Stomach (tissue), 9 donors: ENCODE measurements around the gene CAPN5. TPM values are rescaled to one million over a fixed set of nuclear protein-coding genes. Genes with fewer than 3 reads are reported as not detected.

Source experiments
- DNase-seq, 2 donors: peaks; one replicate each; pipeline versions ENCODE4 v3.0.0 to v3.0.0-alpha.2; 2013 to 2019
- H3K27ac ChIP-seq, 5 donors: fragments of 200-600 bp in 4 of 5; sonication (generic) in 4 of 5; one replicate each; pipeline ENCODE4 v1.5.1; 2013 to 2019; ENCODE audit warnings: mild to moderate bottlenecking in 1 of 5, moderate library complexity in 1 of 5
- H3K27me3 ChIP-seq, 3 donors: fragments of 200-600 bp; sonication (generic); one replicate each; pipeline ENCODE4 v1.5.1; 2017 to 2019; ENCODE audit warnings: mixed run types in 1 of 3
- H3K36me3 ChIP-seq, 4 donors: fragments of 200-600 bp; sonication (generic); 1 replicate in 3 of 4; 2 replicates in 1 of 4; pipeline ENCODE4 v1.5.1; 2016 to 2019
- H3K4me1 ChIP-seq, 4 donors: fragments of 200-600 bp; sonication (generic); one replicate each; pipeline ENCODE4 v1.5.1; 2016 to 2019
- H3K4me3 ChIP-seq, 4 donors: fragments of 200-600 bp; sonication (generic) in 3 of 4; one replicate each; pipeline ENCODE4 v1.5.1; 2016 to 2019; ENCODE audit warnings: mild to moderate bottlenecking in 1 of 4
- H3K9me3 ChIP-seq, 4 donors: fragments of 200-600 bp; sonication (generic); one replicate each; pipeline ENCODE4 v1.5.1; 2016 to 2019
- EP300 ChIP-seq: sonication (generic); formaldehyde crosslinking; IDR thresholded peaks from one replicate; pipeline ENCODE4 v1.6.1; 2017; ENCODE audit warnings: antibody characterized with exemption
- POLR2A ChIP-seq, 4 donors: fragments of 450-650 bp; IDR thresholded peaks; one replicate each; pipeline ENCODE4 v1.6.1; 2016; ENCODE audit warnings: antibody characterized with exemption in 4 of 4, control low read depth in 2 of 4, mild to moderate bottlenecking in 1 of 4, moderate library complexity in 1 of 4
- POLR2AphosphoS5 ChIP-seq, 3 donors: sonication (generic); formaldehyde crosslinking; IDR thresholded peaks; one replicate each; pipeline ENCODE4 v1.6.1; 2016; ENCODE audit warnings: antibody characterized with exemption in 3 of 3
- WGBS, 5 donors: extraction: QIAGEN DNeasy Blood & Tissue Kit in 3 of 5; methylation state at CpG; one replicate each; pipeline versions ENCODE4 v1.1.5 to v1.1.7; 2013 to 2018; 5-methylcytosine and 5-hydroxymethylcytosine counted together
- intact Hi-C: fragments of 100-400 bp; cut with DNase I; formaldehyde crosslinking; loops from one replicate; pipeline ENCODE4 v1.15.1; 2023; ENCODE audit warnings: low total_unique reads
- polyA plus RNA-seq, 3 donors: library from polyadenylated mRNA; stranded (reverse); fragments of 200-250 nt; gene quantifications; one replicate each; pipeline ENCODE4 v1.2.3, GENCODE V29; 2013
- total RNA-seq, 5 donors: library from RNA; depleted of rRNA; stranded (reverse); fragments of >200 nt; gene quantifications; one replicate each; pipeline versions ENCODE4 v1.1.0 to v1.2.3, GENCODE V29; 2014 to 2016
- TF ChIP-seq, protein P1 (sequence below), 7 experiments: fragments of 450-650 bp in 4 of 7; fragments of 200-600 bp in 3 of 7; sonication (generic) in 3 of 7; IDR thresholded peaks; one replicate each; pipeline ENCODE4 v1.5.1; 2016 to 2019; ENCODE audit warnings: antibody characterized with exemption in 7 of 7, control low read depth in 2 of 7, mild to moderate bottlenecking in 1 of 7
- donor health status: healthy with polysubstance abuse.
- donor health status: Bipolar disorder and iron deficiency.
- donor health status: healthy.

Gene CAPN5
- total and polyA plus RNA-seq, 8 donors = 10.0 to 110 (median 65.9) TPM

DNA sequence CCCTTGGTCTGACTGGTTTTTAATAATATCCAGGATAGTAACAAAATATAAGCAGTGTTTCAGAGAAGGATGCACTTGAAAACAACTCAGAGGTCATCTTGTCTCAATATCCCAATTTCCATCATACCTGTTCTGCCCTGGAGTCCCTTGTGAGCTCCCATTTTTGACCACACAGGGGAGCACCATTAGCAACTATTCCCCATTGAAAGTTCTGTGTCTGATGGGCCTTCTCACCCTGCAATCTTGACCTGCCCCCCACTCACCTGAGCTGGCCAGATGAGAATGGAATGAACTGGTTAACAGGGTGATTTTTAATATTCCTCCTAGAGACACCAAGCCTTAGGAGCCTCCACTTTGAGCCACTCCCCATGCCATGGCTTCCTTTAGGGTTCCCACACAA lies 3.8 kb upstream of the CAPN5 start:
- Histone ChIP-seq H3K4me1 (peaks cover 12 to 27% (median 20%) of the 10 kb centered on the region in 4 donors), H3K9me3 (peaks cover 0 to under 1% (median 0%) of the 10 kb centered on the region in 4 donors), H3K27me3 (no peaks in the 10 kb centered on the region), H3K36me3 (no peaks in the 10 kb centered on the region), H3K4me3 (no peak overlapping the region), H3K27ac (peak overlapping the region; percentile 43 to 67 (median 50))
- DNase-seq = no peak
- TF ChIP-seq EP300 (no peak), POLR2A (IDR thresholded peaks at IDR 0.05) (no peak), POLR2AphosphoS5 (IDR thresholded peaks at IDR 0.05) (no peak)
- TF ChIP-seq, protein P1, sequence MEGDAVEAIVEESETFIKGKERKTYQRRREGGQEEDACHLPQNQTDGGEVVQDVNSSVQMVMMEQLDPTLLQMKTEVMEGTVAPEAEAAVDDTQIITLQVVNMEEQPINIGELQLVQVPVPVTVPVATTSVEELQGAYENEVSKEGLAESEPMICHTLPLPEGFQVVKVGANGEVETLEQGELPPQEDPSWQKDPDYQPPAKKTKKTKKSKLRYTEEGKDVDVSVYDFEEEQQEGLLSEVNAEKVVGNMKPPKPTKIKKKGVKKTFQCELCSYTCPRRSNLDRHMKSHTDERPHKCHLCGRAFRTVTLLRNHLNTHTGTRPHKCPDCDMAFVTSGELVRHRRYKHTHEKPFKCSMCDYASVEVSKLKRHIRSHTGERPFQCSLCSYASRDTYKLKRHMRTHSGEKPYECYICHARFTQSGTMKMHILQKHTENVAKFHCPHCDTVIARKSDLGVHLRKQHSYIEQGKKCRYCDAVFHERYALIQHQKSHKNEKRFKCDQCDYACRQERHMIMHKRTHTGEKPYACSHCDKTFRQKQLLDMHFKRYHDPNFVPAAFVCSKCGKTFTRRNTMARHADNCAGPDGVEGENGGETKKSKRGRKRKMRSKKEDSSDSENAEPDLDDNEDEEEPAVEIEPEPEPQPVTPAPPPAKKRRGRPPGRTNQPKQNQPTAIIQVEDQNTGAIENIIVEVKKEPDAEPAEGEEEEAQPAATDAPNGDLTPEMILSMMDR (IDR thresholded peaks at IDR 0.05) = no peak
- intact Hi-C loops = no loop called here

DNA sequence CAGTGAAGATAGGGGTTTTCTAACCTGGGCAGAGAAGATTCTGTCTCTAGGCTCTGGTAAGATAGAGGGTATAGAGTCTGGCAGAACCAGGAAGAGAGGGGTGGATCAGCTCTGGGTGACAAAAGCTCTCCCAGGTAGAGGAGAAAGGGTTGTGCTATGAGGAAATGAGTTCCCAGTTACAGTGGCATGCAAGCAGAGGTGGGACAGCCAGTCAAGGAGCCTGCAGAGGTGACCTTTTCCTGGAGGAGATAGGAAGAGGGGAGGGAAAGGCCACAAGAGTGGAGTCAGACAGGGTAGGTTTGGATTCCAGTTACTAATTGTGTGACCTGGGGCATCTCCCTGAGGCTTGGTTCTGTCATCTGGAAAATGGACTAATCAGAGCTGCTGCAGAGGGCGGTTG lies 3.4 kb upstream of the CAPN5 start:
- WGBS, 5 donors = 87 to 100% (median 100%) methylated on average over 1 of the region's 1 CpG
- Histone ChIP-seq H3K27me3 (no peaks in the 10 kb centered on the region), H3K27ac (peak overlapping the region in 4 of 5 donors; percentile 43 to 67 (median 53)), H3K4me1 (peaks cover 12 to 32% (median 25%) of the 10 kb centered on the region in 4 donors), H3K4me3 (no peak overlapping the region), H3K36me3 (no peaks in the 10 kb centered on the region), H3K9me3 (no peaks in the 10 kb centered on the region)
- peak in 2 of 3 donors; percentile 22 to 24 for TF ChIP-seq POLR2AphosphoS5 (IDR thresholded peaks at IDR 0.05)
- TF ChIP-seq, protein P1 (IDR thresholded peaks at IDR 0.05) = no peak
- intact Hi-C loops = no loop called here
- DNase-seq = peak; percentile 28 to 62

DNA sequence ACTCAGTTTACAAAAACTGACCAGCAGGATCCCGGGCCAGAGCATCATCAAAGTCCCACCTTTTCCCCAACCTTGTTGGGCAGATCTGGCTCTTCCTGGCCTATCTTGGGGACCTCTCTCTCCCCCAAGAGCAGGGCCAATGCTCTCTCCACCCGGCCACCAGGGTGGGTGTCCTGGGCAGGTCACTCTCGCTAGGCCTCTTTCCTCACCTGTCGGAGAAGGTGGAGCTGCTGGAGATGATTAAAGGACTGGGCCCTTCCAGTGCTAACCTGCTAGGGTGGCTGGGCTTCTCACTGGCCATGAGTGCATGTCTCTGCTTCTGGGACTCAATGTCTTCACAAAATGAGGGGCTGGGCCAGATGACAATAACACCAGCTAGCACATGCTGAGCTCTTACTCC lies 2.9 kb upstream of the CAPN5 start:
- peak in 1 of 2 donors; percentile 24 for DNase-seq
- intact Hi-C loops = no loop called here
- Histone ChIP-seq H3K27me3 (no peaks in the 10 kb centered on the region), H3K36me3 (no peaks in the 10 kb centered on the region), H3K9me3 (no peaks in the 10 kb centered on the region), H3K4me3 (no peak overlapping the region), H3K27ac (peak overlapping the region in 4 of 5 donors; percentile 43 to 67 (median 53)), H3K4me1 (peaks cover 12 to 36% (median 30%) of the 10 kb centered on the region in 4 donors)
- TF ChIP-seq POLR2AphosphoS5 (IDR thresholded peaks at IDR 0.05) (no peak), EP300 (no peak), POLR2A (IDR thresholded peaks at IDR 0.05) (no peak)
- TF ChIP-seq, protein P1 (IDR thresholded peaks at IDR 0.05) = no peak
- WGBS, 5 donors = 89 to 99% (median 96%) methylated on average over 3 to 4 of the region's 4 CpGs

DNA sequence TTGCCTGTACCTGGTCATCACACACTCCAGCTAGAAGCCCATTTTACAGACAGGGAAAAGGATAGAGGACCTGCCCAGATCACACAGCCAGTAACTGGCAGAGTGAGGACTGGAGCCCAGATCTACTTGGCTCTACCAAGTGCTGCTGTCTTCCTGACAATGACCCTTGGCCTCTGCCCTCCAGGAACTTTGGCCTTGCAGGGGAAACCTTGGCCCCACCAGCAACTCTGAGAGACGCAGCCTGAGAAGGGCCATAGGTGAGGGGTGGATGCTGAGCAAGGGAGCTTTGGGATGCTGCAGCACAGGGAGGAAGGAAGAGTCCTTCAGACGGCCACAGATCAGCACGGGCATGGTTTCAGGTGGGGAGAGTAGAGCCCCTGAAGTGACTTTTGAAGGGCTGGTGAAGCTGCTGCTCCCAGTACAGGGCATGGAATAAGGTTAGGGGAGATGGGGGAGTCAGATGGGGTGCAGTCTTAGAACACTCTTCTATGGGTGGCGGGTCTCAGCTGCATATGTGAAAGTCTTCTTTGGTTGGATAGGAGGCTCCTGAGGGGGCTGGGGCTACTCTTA lies 2.0 kb upstream of the CAPN5 start:
- H3K9me3 ChIP-seq = no peaks in the 10 kb centered on the region
- intact Hi-C loops = no loop called here
- no peak for TF ChIP-seq POLR2A (IDR thresholded peaks at IDR 0.05)
- TF ChIP-seq POLR2AphosphoS5 (IDR thresholded peaks at IDR 0.05) = no peak
- TF ChIP-seq, protein P1 (IDR thresholded peaks at IDR 0.05) = no peak
- TF ChIP-seq EP300 = no peak
- H3K36me3 ChIP-seq = no peaks in the 10 kb centered on the region
- no peak overlapping the region for H3K27ac ChIP-seq
- H3K4me1 ChIP-seq = peaks cover 12 to 45% (median 38%) of the 10 kb centered on the region in 4 donors
- H3K4me3 ChIP-seq = no peak overlapping the region
- no peaks in the 10 kb centered on the region for H3K27me3 ChIP-seq
- no peak for DNase-seq
- WGBS, 5 donors = 86 to 99% (median 91%) methylated on average over 4 of the region's 4 CpGs
